ENCODE results near the gene NFASC. TPM values are rescaled to one million over a fixed set of nuclear protein-coding genes. Genes with fewer than 3 reads are reported as not detected.

Gene NFASC
- total and polyA plus RNA-seq, 2 donors (not counting 3 experiments of a cell fraction or from before 2014, with no cell fraction given) = not detected

- no peaks in the 10 kb centered on the region for H3K9me1 ChIP-seq (replicated peaks; ENCODE audit: control insufficient read depth, extremely low read depth, insufficient read depth, low read length)
- H3K36me3 ChIP-seq (ENCODE audit: control insufficient read depth in 2 of 2, extremely low read depth in 1 of 2, insufficient read depth in 2 of 2, low read length in 2 of 2) = no peaks in the 10 kb centered on the region
- H3K4me2 ChIP-seq (ENCODE audit: insufficient read depth, low read length) = no peak overlapping the region
- BruUV-seq (replicated peaks) = no TSS peak
- H3K4me1 ChIP-seq (ENCODE audit: control insufficient read depth, extremely low read depth, insufficient read depth, low read length) = no peaks in the 10 kb centered on the region
- peaks cover 0 to 4% of the 10 kb centered on the region in 2 experiments for H3K27me3 ChIP-seq (ENCODE audit: control insufficient read depth in 2 of 2, insufficient read depth in 2 of 2, low read length in 2 of 2)
- intact Hi-C loops (cut with micrococcal nuclease) = no loop called here
- H3K27ac ChIP-seq (ENCODE audit: insufficient read depth, low read depth, low read length) = no peak overlapping the region
- H4K20me1 ChIP-seq (replicated peaks; ENCODE audit: control insufficient read depth, extremely low read depth, insufficient read depth, low read length) = no peaks in the 10 kb centered on the region
- TF ChIP-seq MYC (IDR thresholded peaks at IDR 0.05; ENCODE audit: low read depth, low read length) (no peak), FOS (IDR thresholded peaks at IDR 0.05; ENCODE audit: borderline replicate concordance, insufficient read depth, low read length) (no peak), CTCF (IDR thresholded peaks at IDR 0.05; ENCODE audit: extremely low read depth in 1 of 2, insufficient read depth in 1 of 2, low read depth in 1 of 2, low read length in 2 of 2) (no peak), POLR2A (IDR thresholded peaks at IDR 0.05; ENCODE audit: low read depth, low read length) (no peak), JUN (IDR thresholded peaks at IDR 0.05; ENCODE audit: borderline replicate concordance, insufficient read depth, insufficient read length, low read depth) (no peak), MAX (IDR thresholded peaks at IDR 0.05; ENCODE audit: insufficient read depth, insufficient read length) (no peak), POLR2AphosphoS5 (IDR thresholded peaks at IDR 0.05; ENCODE audit: insufficient read depth, low read depth, low read length) (no peak), EZH2 (IDR thresholded peaks at IDR 0.05; ENCODE audit: borderline replicate concordance, low read depth, low read length, severe bottlenecking) (no peak), GATA2 (IDR thresholded peaks at IDR 0.05; ENCODE audit: insufficient read depth, insufficient read length, low read depth, low read length) (no peak)
- dilution Hi-C loops (cut with MboI; ENCODE audit: extremely low pct_ligation_motif_present, low sequenced_read_pairs) = no loop called here
- H3K9me3 ChIP-seq (replicated peaks; ENCODE audit: control insufficient read depth, insufficient read depth, low read length) = no peaks in the 10 kb centered on the region
- POLR2A ChIA-PET = no interaction called here
- no peak for DNase-seq (ENCODE audit: low read depth, low spot score)
- CTCF ChIA-PET = interaction anchor here (1.4 to 4.6 kb wide), 3 partner anchors 12 to 61 kb away, joined by 3 to 27 read pairs (median 10); no protein-coding TSS in a partner anchor
- no peak overlapping the region for H3K4me3 ChIP-seq (replicated peaks in 1 of 3; ENCODE audit: insufficient read depth in 1 of 3, low read depth in 1 of 3, low read length in 3 of 3)
- FAIRE-seq = no peak
- H3K79me2 ChIP-seq (ENCODE audit: control insufficient read depth, insufficient read depth, low read length) = no peaks in the 10 kb centered on the region
- H3K9ac ChIP-seq (replicated peaks; ENCODE audit: extremely low read depth, insufficient read depth, low read length) = no peak overlapping the region
- no peak overlapping the region for H2AFZ ChIP-seq (ENCODE audit: low read depth, low read length)
Measured at GRCh38 chr1:205001162-205001561, 130.5 kb downstream of the NFASC start.
